ENCODE measurements around the gene SLC3A2.

Gene SLC3A2

DNA sequence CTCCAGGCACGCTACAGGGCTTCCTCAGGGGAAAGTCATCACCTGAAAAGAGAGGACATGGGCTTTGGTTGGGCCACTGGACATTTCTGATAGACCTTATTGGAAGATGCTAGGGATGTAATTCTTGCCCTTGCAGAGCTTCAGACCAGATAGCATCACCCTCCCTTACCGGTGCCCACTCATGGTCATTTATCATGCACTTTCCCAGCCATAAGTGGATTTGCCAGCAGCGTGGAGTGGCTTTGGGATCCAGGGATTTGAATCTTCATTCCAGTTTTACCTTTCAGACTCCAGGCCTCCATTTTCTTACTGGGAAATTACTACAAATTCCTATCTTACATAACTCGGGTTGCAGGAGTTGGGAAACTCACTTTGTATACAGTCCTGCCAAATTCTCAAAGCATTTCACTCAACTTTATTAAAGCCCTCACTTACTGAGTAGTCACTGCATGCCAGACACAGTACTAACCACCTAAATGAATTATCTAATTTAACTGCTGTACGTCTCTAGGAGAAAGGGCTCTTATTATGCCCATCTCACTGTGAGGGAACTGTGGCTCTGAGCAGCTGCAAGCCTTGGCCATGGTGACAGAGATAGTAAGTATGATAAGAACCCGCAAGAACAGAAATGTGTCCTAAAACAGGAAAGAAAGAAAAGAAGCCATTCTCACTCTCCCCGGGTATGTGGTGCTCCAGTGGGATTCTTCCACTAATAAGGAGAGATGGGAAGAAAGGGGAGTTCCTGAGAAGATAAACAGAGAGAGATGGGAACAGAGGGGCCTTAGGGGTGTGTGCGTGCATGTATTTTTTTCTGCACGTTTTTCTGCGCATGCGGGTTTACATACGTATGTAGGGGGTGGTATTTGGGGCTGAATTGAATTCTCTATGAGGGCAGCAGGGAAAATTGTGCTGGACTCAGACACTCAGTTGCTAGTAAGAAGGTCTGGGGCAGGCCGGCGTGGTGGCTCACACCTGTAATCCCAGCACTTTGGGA is 30.7 kb downstream of the SLC3A2 start:
- no peak for DNase-seq (ENCODE audit: low read depth)

- DNase-seq (ENCODE audit: low read depth), result no peak
These were observed 31.6 kb downstream of the SLC3A2 start for GRCh38 chr11:62912268-62912667.

- no peak for DNase-seq (ENCODE audit: low read depth)
These were observed 33.7 kb downstream of the SLC3A2 start for GRCh38 chr11:62914416-62914815.

GRCh38 chr11:62917906-62918502 is 37.3 kb downstream of the SLC3A2 start:
- DNase-seq (ENCODE audit: low read depth), result no peak

DNA sequence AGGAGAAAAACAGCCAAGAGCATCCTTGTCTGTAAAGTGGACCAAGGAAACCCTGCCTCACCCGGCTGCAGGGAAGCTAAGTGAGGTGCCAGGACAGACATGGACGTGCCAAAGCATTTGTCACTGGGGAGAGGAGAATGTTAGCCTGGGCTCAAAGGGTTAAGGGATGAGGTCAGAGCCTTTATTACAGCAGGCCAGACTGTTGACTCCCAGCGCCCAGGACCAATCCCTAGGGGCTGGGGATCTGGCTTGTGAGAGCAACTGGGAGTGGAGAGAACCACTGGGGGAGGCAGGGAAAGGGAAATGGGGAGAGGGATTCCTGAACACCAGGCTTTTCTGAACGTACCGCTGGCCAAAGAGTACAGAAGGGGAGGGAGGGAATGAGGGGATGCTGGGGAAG is 37.8 kb downstream of the SLC3A2 start:
- DNase-seq (ENCODE audit: low read depth), result no peak

DNA sequence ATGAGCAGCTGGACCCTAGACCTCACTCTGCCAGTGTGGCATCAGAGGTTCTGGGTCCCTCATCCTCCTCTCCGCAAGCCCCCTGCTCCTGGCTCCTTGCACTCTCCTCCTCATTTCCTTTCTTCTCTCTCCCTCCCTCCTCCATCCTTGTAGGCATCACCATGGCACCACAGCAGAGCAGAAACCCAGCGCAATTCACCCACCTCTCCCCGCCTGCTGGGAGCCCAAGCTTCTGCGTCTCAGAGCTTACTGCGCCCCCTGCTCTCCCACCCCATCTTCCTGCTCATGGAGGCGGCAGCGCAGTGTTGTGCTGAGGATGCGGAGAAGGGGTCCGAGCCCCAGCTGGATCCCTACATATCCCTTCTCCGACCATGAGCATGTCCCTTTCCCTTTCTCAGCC is 38.8 kb downstream of the SLC3A2 start:
- no peak for DNase-seq (ENCODE audit: low read depth)

DNA sequence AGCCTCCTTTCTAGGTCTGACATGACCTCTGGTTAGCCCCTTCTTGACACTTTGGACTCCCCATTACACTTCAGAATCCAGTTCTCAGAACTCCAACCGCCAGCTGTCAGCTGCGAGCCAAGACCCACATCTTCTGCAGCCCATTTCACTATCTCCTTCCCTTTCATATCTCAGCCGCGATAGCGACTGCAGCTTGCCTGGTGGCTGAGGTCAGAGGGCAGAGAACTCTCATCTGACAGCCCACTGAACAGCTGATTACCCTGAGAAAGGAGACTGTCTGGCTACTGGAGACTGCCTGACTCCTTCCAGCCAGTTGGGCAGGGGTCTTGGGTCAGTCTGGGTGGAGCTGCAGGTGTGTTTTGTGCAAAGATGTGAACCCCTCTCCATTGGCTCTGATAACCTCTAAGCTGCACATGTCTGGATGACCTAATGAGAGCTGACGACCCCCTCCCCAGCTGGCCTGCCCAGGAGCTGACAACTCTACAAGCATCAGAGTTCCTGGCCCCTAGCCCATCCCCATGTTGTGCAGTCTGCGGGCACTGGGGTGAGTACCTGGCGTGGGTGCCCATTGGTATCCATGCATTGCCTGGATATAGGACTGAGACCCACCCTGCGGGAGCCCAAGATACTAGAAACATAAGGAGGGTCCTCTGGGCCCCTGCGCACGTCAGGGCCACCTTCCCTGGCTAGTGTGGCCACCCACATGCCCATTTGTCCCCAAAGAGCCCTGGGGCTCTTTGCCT is 39.4 kb downstream of the SLC3A2 start:
- no peak for DNase-seq (ENCODE audit: low read depth)

DNA sequence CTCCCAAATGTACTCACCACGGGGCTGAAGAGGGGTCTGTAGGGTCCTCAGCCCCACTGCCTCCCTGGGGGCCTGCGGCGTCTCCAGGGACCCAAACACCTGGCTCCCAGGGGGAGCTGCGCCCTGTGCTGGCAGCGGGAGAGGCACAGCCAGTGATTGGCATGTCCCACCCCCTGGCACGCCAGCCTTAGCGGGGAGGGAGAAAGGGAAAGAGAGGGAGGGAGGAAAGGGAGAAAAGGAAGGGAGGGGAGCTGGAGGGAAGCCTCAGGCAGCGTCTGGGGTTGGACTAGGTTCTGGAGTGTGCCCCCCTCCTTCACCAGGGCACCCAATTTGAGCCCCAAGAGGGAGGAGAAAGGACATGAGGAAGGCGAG is 40.5 kb downstream of the SLC3A2 start, which contains the start of gene CHRM1:
Gene CHRM1, minus strand, starts transcription at position 163 of the 372 bp plus-strand sequence. CDS start 10,263 bp downstream, outside the sequence.
- no peak for DNase-seq (ENCODE audit: low read depth)

- no peak for DNase-seq (ENCODE audit: low read depth)
These were observed 41.0 kb downstream of the SLC3A2 start for GRCh38 chr11:62921573-62922188.

GRCh38 chr11:62922189-62922589 is 41.5 kb downstream of the SLC3A2 start:
- DNase-seq (ENCODE audit: low read depth), result no peak

GRCh38 chr11:62922653-62923431 is 42.1 kb downstream of the SLC3A2 start:
- DNase-seq (ENCODE audit: low read depth), result no peak

DNA sequence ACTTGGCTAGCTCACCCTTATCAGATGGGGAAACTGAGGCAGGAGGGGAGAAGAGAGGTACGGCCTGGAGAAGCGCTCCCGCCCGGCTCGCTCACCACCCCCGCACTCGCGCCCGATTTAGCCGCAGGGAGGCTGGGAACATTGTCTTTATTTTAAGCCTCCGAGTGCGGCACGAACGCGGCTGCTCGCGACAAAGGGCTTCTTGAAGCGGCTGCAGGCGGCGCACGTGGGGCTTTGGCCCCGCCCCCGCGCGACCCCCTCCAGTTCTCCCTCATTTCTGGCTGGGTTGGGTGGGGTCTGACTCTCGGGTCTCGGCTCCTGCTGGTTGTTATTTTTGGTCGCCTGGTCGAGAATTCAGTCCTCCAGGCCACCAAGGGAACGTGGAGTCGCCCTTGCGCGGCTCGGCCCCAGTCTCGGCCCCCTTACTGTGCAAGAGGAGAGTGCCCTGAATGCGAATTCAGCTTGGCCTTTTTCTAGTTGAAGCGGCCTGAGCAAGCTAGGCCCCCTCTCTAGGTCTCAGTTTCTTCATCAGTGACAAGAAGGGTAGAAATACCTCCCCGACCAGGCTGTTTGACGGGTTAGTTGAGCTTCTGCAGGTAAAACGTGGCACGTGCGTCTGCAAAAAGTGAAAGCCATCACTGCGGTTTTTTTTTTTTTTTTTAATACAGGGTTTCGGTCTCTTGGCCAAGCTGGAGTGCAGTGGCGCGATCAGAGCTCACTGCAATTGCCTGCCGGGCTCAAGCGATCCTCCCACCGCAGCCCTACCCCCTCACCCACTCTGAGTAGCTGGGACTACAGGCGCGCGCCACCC is 43.1 kb downstream of the SLC3A2 start:
- DNase-seq (ENCODE audit: low read depth), result no peak

DNA sequence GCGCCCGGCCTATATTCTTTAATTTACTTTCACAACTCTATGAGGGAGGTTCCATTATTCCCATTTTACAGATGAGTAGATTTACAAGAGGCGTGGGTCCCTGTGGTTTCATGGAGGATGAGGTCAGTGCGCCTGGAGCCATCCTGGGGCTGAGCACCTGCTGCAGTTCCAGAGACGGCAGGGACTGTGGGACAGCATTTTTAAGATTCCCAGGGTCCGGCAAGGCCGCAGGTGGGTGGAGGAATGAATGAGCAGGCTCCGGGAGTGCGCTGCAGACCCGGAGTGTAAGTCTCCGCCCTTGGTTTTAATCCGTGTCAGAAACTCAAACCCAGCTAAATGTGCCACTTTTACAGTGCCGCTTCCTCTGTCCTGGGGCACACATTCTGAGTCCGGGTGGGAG is 44.6 kb downstream of the SLC3A2 start:
- DNase-seq (ENCODE audit: low read depth), result no peak

DNA sequence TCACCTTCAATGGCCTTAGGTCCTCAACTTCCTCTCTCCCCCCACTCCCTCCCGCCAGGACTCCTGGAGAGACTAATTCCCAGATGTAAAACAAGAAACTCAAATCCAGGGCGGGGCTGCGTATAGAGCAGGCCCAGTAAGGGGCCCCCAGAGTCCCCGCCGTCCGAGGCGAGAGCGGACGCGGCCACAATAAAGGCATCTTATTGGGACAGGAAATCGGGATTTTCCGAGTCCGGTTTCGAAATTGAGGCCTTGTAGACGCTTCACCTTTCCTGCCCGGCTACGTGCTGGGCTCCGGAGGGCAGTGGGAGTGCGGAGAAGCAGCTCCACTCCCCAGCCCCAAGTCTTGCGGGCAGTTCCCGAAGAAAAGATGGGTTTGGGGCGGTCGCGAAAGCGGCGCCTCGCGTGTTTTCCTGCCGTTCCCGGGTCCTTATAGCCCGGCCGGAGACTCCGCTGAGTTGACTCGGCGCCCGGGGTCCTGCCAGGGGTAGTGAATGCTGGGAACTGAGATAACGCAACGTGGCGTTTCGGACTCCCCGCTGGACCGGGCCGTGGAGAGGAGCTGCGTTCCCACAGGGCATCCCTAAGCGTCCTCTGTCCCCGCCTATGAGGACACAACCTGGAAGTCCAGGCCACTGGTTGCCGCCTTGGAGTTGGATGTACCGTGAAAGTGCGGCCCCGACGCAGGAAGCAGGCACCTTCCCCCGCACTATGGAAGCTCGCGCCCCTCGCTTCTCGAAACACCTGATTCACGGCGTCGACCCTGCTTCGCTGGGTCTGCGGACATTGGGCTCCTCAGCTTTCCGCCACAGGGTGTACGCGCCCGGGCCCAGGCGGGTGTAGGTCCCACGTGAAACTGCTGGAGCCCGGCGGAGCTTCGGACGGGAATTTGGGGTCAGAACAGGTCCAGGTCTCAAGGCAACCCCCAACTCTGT is 45.3 kb downstream of the SLC3A2 start:
- DNase-seq (ENCODE audit: low read depth), result no peak

DNA sequence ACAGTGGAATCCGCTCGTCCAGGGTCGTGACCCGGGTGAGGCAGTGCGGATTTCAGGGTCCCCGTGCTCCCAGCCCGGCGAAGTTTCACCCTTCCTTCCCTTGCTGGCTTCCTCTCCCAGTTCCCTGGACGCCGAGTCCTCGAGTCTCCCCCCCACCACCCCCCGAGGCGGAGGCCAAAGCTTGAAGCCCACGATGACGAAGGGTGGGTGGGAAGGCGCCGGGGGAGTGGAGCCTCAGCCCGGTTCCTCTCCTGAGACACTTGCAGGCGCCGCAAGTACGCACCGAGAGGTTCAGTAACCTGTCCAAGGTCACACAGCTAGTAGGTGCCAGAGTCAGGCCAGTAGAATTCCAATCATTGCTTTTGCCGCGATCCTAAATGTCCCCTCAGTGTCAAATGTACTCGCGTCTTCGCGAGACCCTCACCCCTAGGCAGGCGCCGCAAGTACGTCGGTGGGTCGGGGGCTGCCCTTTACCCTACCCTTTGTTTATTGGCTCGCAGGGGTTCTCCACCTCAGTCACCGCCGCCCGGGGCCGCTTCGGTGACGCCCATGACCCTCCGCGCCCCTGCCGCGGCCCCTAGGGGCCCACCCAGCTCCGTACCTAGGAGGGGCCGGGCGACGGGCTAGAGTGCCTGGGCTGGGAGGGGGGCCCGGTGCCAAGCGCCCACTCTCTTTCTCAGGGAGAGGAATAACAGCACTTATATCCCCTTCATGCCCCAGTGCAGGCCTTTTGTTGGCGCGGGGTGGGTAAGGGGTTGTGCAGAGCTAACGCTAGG is 46.2 kb downstream of the SLC3A2 start:
- DNase-seq (ENCODE audit: low read depth), result no peak

DNA sequence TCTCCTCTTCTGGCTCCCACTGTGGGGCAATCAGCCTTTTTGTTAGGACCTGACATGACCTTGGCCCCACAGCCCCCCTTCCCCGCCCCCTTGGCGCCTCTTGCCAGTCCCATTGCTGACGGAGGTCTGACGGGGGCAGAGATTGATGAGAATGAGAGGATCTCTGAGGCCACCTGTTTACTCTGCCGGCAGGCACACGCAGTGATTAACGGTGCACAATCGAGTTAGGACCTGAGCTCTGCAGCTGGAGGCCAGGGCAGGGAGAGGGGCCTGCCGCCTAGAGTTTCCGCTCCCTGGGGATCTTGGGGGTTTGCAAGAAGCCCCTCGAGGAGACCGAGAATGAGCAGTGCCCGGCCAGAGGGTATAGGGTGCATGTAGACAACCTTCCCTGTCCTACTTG is 47.3 kb downstream of the SLC3A2 start:
- no peak for DNase-seq (ENCODE audit: low read depth)

GRCh38 chr11:62930157-62930556 is 49.5 kb downstream of the SLC3A2 start:
- no peak for DNase-seq (ENCODE audit: low read depth)

GRCh38 chr11:62930666-62931065 is 50.0 kb downstream of the SLC3A2 start:
- no peak for DNase-seq (ENCODE audit: low read depth)
